ENCODE data around the gene TRIM71. TPM values are rescaled to one million over a fixed set of nuclear protein-coding genes. Genes with fewer than 3 reads are reported as not detected.

Gene TRIM71
- total RNA-seq, 1 experiment from 2014 or later: 274 TPM

GRCh38 chr3:32848215-32848614, 30.4 kb downstream of the TRIM71 start (continued):
- TF ChIP-seq ZBTB43 (CRISPR knock-in tag; IDR thresholded peaks at IDR 0.05) (no peak), ZNF425 (CRISPR knock-in tag; conservative IDR thresholded peaks at IDR 0.05) (no peak), NR1H2 (CRISPR knock-in tag; IDR thresholded peaks at IDR 0.05) (no peak), USF1 (CRISPR knock-in tag; IDR thresholded peaks at IDR 0.05) (no peak), USF2 (CRISPR knock-in tag; IDR thresholded peaks at IDR 0.05) (no peak)

GRCh38 chr3:32849046-32849445, 31.2 kb downstream of the TRIM71 start:
- H3K27me3 Mint-ChIP-seq (ENCODE audit: low read depth): no peaks in the 10 kb centered on the region
- TF ChIP-seq ZNF121 (CRISPR knock-in tag; IDR thresholded peaks at IDR 0.05) (no peak), SP1 (CRISPR knock-in tag; conservative IDR thresholded peaks at IDR 0.05) (no peak), ZNF219 (CRISPR knock-in tag; IDR thresholded peaks at IDR 0.05; ENCODE audit: borderline replicate concordance) (no peak), IRF1 (CRISPR knock-in tag; IDR thresholded peaks at IDR 0.05) (no peak), ZMAT4 (CRISPR knock-in tag; IDR thresholded peaks at IDR 0.05) (no peak), OVOL2 (CRISPR knock-in tag; IDR thresholded peaks at IDR 0.05; ENCODE audit: borderline replicate concordance) (no peak), NR3C1 (CRISPR knock-in tag; conservative IDR thresholded peaks at IDR 0.05; ENCODE audit: low read depth) (no peak), E2F1 (CRISPR knock-in tag; IDR thresholded peaks at IDR 0.05) (no peak), ZNF671 (CRISPR knock-in tag; IDR thresholded peaks at IDR 0.05) (no peak), ZNF512 (CRISPR knock-in tag; IDR thresholded peaks at IDR 0.05; ENCODE audit: borderline replicate concordance) (no peak), PREB (CRISPR knock-in tag; IDR thresholded peaks at IDR 0.05; ENCODE audit: borderline replicate concordance) (no peak)
- H3K4me1 Mint-ChIP-seq: peaks cover 99% of the 10 kb centered on the region
- ATAC-seq (no peak), DNase-seq (ENCODE audit: low spot score) (no peak)
- H3K36me3 Mint-ChIP-seq: peaks cover under 1% of the 10 kb centered on the region
- H3K4me3 Mint-ChIP-seq: peak overlapping the region; percentile 55
- peak overlapping the region; percentile 78 for H3K27ac Mint-ChIP-seq
- H3K9me3 Mint-ChIP-seq: no peaks in the 10 kb centered on the region
- ChIA-PET POLR2A (interaction anchor here (0.8 to 1.2 kb wide), 4 partner anchors 10 to 58 kb away, joined by 3 to 5 read pairs (median 4); no protein-coding TSS in a partner anchor), CTCF (interaction anchor here (0.7 to 1.3 kb wide), 3 partner anchors 25 to 54 kb away, joined by 3 to 7 read pairs (median 3); no protein-coding TSS in a partner anchor)
